DND-41 (cell line): Measurements from ENCODE around the gene HYKK.

Experiments used
- ATAC-seq: fragments of 200-7000 bp; cut with Tn5 transposase; 3 replicates; pipeline ENCODE4 v1.9.1; 2021; ENCODE audit warnings: low read depth; ENCODE audit not compliant: insufficient read depth
- DNase-seq: peaks from one replicate; pipeline ENCODE4 v3.0.0-alpha.2; 2020
- H2AFZ ChIP-seq: 2 replicates; pipeline ENCODE4 v1.6.0; 2012; ENCODE audit warnings: low read depth, low read length
- H3K27ac ChIP-seq: 2 replicates; pipeline ENCODE4 v1.5.1; 2012; ENCODE audit warnings: low read length, inconsistent platforms
- H3K27me3 ChIP-seq: fragments of 200-600 bp; sonication (generic); 2 replicates; pipeline ENCODE4 v1.6.0; 2012; ENCODE audit warnings: low read length, mild to moderate bottlenecking, inconsistent platforms; ENCODE audit not compliant: insufficient read depth, poor library complexity
- H3K36me3 ChIP-seq: 2 replicates; pipeline ENCODE4 v1.5.1; 2012; ENCODE audit warnings: low read length, inconsistent platforms; ENCODE audit not compliant: insufficient read depth
- H3K4me1 ChIP-seq: 2 replicates; pipeline ENCODE4 v1.5.1; 2012; ENCODE audit warnings: mild to moderate bottlenecking, low read length; ENCODE audit not compliant: insufficient read depth
- H3K4me2 ChIP-seq: 2 replicates; pipeline ENCODE4 v1.6.0; 2012; ENCODE audit warnings: mild to moderate bottlenecking, moderate library complexity, low read length, inconsistent platforms; ENCODE audit not compliant: insufficient read depth
- H3K4me3 ChIP-seq, 2 experiments: fragments of 200-600 bp in 1 of 2; shearing (Covaris generic) in 1 of 2; 2 replicates each; pipeline ENCODE4 v1.5.1; 2012 to 2016; ENCODE audit warnings: inconsistent platforms in 2 of 2, low read length in 2 of 2, mild to moderate bottlenecking in 2 of 2, low read depth in 1 of 2, moderate library complexity in 1 of 2
- H3K79me2 ChIP-seq: 2 replicates; pipeline ENCODE4 v1.6.0; 2012; ENCODE audit warnings: low read length, inconsistent platforms; ENCODE audit not compliant: insufficient read depth
- H3K9ac ChIP-seq: 2 replicates; pipeline ENCODE4 v1.6.0; 2012; ENCODE audit warnings: low read depth, mild to moderate bottlenecking, inconsistent platforms, low read length, moderate library complexity
- H3K9me3 ChIP-seq: 2 replicates; pipeline ENCODE4 v1.5.1; 2012; ENCODE audit warnings: low read length, moderate library complexity, mild to moderate bottlenecking, inconsistent platforms; ENCODE audit not compliant: insufficient read depth, severe bottlenecking
- H4K20me1 ChIP-seq: 2 replicates; pipeline ENCODE4 v1.6.0; 2012; ENCODE audit warnings: low read length; ENCODE audit not compliant: insufficient read depth
- EZH2 ChIP-seq: IDR thresholded peaks from 3 replicates; pipeline ENCODE4 v1.6.1; 2012; ENCODE audit warnings: borderline replicate concordance, low read depth, mild to moderate bottlenecking, moderate library complexity, low read length, inconsistent platforms; ENCODE audit not compliant: severe bottlenecking
- TF ChIP-seq, protein P1 (sequence below): IDR thresholded peaks from 2 replicates; pipeline ENCODE4 v1.5.1; 2012; ENCODE audit warnings: borderline replicate concordance, low read length, moderate library complexity, mild to moderate bottlenecking; ENCODE audit not compliant: poor library complexity, severe bottlenecking; ENCODE audit errors: extremely low read depth

Gene HYKK

DNA sequence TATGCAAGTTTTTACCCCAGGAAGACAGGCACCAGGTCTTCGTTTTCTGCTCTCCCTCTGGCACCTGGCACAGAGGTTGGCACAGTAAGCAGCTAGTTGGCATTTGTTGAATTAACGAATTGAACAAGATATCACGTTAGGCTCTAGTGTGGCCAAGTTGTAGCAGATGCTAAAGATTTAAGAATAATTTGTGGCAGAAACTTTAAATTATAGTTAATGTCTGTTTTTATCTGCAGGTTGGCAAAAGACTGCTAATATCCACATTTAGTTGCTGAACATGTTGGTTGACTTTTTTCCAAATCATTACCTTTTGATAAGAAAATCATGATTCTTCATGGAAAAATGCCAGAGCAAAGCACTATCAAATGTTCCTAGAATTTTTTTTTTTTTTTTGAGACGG, 66.0 kb downstream of the HYKK start:
- H3K4me1 ChIP-seq: no peaks in the 10 kb centered on the region
- H3K4me2 ChIP-seq: no peak overlapping the region
- no peak for TF ChIP-seq EZH2
- TF ChIP-seq, protein P1, sequence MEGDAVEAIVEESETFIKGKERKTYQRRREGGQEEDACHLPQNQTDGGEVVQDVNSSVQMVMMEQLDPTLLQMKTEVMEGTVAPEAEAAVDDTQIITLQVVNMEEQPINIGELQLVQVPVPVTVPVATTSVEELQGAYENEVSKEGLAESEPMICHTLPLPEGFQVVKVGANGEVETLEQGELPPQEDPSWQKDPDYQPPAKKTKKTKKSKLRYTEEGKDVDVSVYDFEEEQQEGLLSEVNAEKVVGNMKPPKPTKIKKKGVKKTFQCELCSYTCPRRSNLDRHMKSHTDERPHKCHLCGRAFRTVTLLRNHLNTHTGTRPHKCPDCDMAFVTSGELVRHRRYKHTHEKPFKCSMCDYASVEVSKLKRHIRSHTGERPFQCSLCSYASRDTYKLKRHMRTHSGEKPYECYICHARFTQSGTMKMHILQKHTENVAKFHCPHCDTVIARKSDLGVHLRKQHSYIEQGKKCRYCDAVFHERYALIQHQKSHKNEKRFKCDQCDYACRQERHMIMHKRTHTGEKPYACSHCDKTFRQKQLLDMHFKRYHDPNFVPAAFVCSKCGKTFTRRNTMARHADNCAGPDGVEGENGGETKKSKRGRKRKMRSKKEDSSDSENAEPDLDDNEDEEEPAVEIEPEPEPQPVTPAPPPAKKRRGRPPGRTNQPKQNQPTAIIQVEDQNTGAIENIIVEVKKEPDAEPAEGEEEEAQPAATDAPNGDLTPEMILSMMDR: no peak
- ATAC-seq: no peak
- H3K9me3 ChIP-seq: no peaks in the 10 kb centered on the region
- no peak for DNase-seq
- H3K79me2 ChIP-seq: no peaks in the 10 kb centered on the region
- no peak overlapping the region for H2AFZ ChIP-seq
- H3K27me3 ChIP-seq: no peaks in the 10 kb centered on the region
- no peaks in the 10 kb centered on the region for H3K36me3 ChIP-seq
- H3K9ac ChIP-seq: no peak overlapping the region
- H3K27ac ChIP-seq: no peak overlapping the region
- no peak overlapping the region for H3K4me3 ChIP-seq
- H4K20me1 ChIP-seq: no peaks in the 10 kb centered on the region

DNA sequence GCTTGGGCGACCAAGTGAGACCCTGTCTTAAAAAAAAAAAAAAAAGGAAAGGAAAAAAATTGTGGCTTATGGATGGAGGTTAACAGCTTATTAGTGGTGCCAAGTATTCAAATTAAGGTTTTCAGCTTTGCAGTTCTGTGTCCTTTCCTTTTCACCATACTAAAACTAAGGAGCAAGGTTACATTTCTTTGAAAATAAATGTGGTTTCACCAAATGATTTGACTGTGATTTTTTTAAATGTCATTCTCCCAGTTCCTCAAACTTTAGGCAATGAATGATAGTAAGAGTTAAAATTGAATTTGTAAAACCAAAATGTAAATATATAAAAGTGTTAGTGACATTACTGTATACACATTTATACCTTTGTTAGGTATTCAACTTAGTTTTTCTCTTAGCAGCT, 67.6 kb downstream of the HYKK start:
- Histone ChIP-seq H3K27ac (no peak overlapping the region), H4K20me1 (no peaks in the 10 kb centered on the region), H3K9ac (no peak overlapping the region), H3K36me3 (no peaks in the 10 kb centered on the region), H2AFZ (no peak overlapping the region), H3K4me1 (no peaks in the 10 kb centered on the region), H3K27me3 (no peaks in the 10 kb centered on the region), H3K9me3 (no peaks in the 10 kb centered on the region), H3K4me3 (no peak overlapping the region), H3K79me2 (no peaks in the 10 kb centered on the region), H3K4me2 (no peak overlapping the region)
- no peak for DNase-seq
- ATAC-seq: no peak
- TF ChIP-seq, protein P1: no peak
- no peak for TF ChIP-seq EZH2
